GM12878 (cell line): ENCODE results near the gene BIRC3.

Experiments used
- BHLHE40 ChIP-seq, 2 experiments: fragments of 450-650 bp in 1 of 2; IDR thresholded peaks; 2 replicates each; pipeline ENCODE4 v1.6.1; 2011 to 2017; ENCODE audit warnings: low read depth in 2 of 2, borderline replicate concordance in 1 of 2, improper control_type of control experiment in 1 of 2, low read length in 1 of 2, mild to moderate bottlenecking in 1 of 2
- GATAD2B ChIP-seq: fragments of 450-650 bp; conservative IDR thresholded peaks from 2 replicates; pipeline ENCODE4 v1.6.1; 2017; ENCODE audit warnings: low read depth, mild to moderate bottlenecking, moderate library complexity

DNA sequence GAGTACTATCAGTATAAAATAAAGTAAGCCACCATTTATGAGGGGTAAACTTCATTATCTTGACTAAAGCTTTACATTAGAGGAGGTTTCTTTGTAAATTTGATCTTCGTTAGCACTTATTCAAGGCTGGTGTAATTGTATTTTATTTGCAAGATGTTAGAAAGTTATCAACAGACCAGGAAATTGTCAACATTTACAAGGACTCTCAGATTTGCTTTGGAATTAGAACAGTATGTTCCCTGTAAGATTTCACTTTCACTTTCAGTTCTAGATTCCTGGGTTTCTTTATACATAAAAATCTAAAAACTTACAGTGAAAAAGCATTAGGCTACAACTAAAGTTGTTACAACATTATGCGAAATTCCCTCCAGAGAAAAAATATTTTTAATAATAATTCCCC, 4.6 kb upstream of the BIRC3 start:
- TF ChIP-seq BHLHE40 (IDR thresholded peaks at IDR 0.05; ENCODE audit: borderline replicate concordance in 1 of 2, low read depth in 2 of 2, low read length in 1 of 2) (no peak), GATAD2B (no peak)
